ENCODE data around the gene REEP6.

DNA sequence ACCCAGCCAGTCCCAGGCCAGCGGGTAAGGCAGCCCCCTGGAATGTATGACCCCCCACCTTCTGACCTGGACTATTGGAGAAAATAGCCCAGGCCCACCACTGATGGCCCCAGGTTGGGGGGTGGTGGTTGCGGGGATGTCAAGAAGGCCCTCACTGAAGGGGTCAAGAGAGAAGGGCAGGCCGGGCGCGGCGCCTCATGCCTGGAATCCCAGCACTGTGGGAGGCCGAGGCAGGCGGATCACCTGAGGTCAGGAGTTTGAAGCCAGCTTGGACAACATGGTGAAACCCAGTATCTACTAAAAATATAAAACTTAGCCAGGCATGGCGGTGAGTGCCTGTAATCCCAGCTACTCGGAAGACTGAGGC, 23.3 kb downstream of the REEP6 start:
- TF ChIP-seq, protein P1, sequence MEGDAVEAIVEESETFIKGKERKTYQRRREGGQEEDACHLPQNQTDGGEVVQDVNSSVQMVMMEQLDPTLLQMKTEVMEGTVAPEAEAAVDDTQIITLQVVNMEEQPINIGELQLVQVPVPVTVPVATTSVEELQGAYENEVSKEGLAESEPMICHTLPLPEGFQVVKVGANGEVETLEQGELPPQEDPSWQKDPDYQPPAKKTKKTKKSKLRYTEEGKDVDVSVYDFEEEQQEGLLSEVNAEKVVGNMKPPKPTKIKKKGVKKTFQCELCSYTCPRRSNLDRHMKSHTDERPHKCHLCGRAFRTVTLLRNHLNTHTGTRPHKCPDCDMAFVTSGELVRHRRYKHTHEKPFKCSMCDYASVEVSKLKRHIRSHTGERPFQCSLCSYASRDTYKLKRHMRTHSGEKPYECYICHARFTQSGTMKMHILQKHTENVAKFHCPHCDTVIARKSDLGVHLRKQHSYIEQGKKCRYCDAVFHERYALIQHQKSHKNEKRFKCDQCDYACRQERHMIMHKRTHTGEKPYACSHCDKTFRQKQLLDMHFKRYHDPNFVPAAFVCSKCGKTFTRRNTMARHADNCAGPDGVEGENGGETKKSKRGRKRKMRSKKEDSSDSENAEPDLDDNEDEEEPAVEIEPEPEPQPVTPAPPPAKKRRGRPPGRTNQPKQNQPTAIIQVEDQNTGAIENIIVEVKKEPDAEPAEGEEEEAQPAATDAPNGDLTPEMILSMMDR (IDR thresholded peaks at IDR 0.05): no peak
- TF ChIP-seq TCF7L2 (IDR thresholded peaks at IDR 0.05; ENCODE audit: low read depth, low read length): no peak

Measured in Panc1 (cell line).